Upper lobe of right lung (tissue), 1 donor: Measurements from ENCODE around the gene ACOT6. TPM values are rescaled to one million over a fixed set of nuclear protein-coding genes. Genes with fewer than 3 reads are reported as not detected.

Experiments
- ATAC-seq: fragments of 200-7000 bp; cut with Tn5 transposase; one replicate; pipeline ENCODE4 v1.9.1; 2020; ENCODE audit warnings: mild to moderate bottlenecking, moderate library complexity
- DNase-seq: peaks from one replicate; pipeline ENCODE4 v3.0.0-alpha.2; 2020
- H3K27ac ChIP-seq: fragments of 200-600 bp; one replicate; pipeline ENCODE4 v1.8.0; 2022
- H3K27me3 ChIP-seq: fragments of 200-600 bp; one replicate; pipeline ENCODE4 v1.8.0; 2022; ENCODE audit warnings: mild to moderate bottlenecking
- H3K36me3 ChIP-seq: fragments of 200-600 bp; one replicate; pipeline ENCODE4 v1.8.0; 2022
- H3K4me1 ChIP-seq: fragments of 200-600 bp; one replicate; pipeline ENCODE4 v1.8.0; 2022
- H3K4me3 ChIP-seq: fragments of 200-600 bp; one replicate; pipeline ENCODE4 v1.8.0; 2022; ENCODE audit warnings: mild to moderate bottlenecking
- H3K9me3 ChIP-seq: fragments of 200-600 bp; one replicate; pipeline ENCODE4 v1.8.0; 2022
- CTCF ChIP-seq: fragments of 200-600 bp; IDR thresholded peaks from one replicate; pipeline ENCODE4 v1.8.0; 2022; ENCODE audit warnings: antibody characterized with exemption
- intact Hi-C: fragments of 100-400 bp; cut with DNase I; formaldehyde crosslinking; loops from one replicate; pipeline ENCODE4 v1.11.0; 2022
- total RNA-seq: library from RNA; stranded (reverse); fragmentation: NEBNext Ultra II Directional; extraction: Animal tissue kit (Norgen Biotek cat#: 25700); gene quantifications from one replicate; pipeline ENCODE4 v1.2.1, GENCODE V29; 2021
- donor health status: DM: no; HTN: yes; CAD: no; lungs with severe emphysema.

Gene ACOT6
- total RNA-seq, 1 donor from 2014 or later, result not detected

GRCh38 chr14:73616831-73617230 is 4.5 kb downstream of the ACOT6 start:
- no peaks in the 10 kb centered on the region for H3K27me3 ChIP-seq
- no peak for DNase-seq
- H3K27ac ChIP-seq, result no peak overlapping the region
- no peak overlapping the region for H3K4me3 ChIP-seq
- no peak for TF ChIP-seq CTCF
- ATAC-seq, result no peak
- no peaks in the 10 kb centered on the region for H3K36me3 ChIP-seq
- intact Hi-C loops, result no loop called here
- no peaks in the 10 kb centered on the region for H3K9me3 ChIP-seq
- H3K4me1 ChIP-seq, result no peaks in the 10 kb centered on the region

- no peaks in the 10 kb centered on the region for H3K36me3 ChIP-seq
- ATAC-seq (no peak), DNase-seq (no peak)
- no peak overlapping the region for H3K27ac ChIP-seq
- intact Hi-C loops, result no loop called here
- H3K27me3 ChIP-seq, result no peaks in the 10 kb centered on the region
- H3K4me1 ChIP-seq, result no peaks in the 10 kb centered on the region
- no peaks in the 10 kb centered on the region for H3K9me3 ChIP-seq
- no peak overlapping the region for H3K4me3 ChIP-seq
- no peak for TF ChIP-seq CTCF
These were observed 7.2 kb downstream of the ACOT6 start for GRCh38 chr14:73619524-73619923.

GRCh38 chr14:73620268-73620667 is 8.0 kb downstream of the ACOT6 start:
- no peak for TF ChIP-seq CTCF
- no peaks in the 10 kb centered on the region for H3K27me3 ChIP-seq
- no peaks in the 10 kb centered on the region for H3K9me3 ChIP-seq
- H3K4me3 ChIP-seq, result no peak overlapping the region
- no peak overlapping the region for H3K27ac ChIP-seq
- DNase-seq (no peak), ATAC-seq (peak; percentile 76)
- no peaks in the 10 kb centered on the region for H3K4me1 ChIP-seq
- intact Hi-C loops, result no loop called here
- no peaks in the 10 kb centered on the region for H3K36me3 ChIP-seq

GRCh38 chr14:73623504-73624054 is 11.3 kb downstream of the ACOT6 start:
- DNase-seq (no peak), ATAC-seq (peak; percentile 58)
- H3K27ac ChIP-seq, result no peak overlapping the region
- H3K4me1 ChIP-seq, result no peaks in the 10 kb centered on the region
- intact Hi-C loops, result no loop called here
- TF ChIP-seq CTCF, result no peak
- H3K27me3 ChIP-seq, result no peaks in the 10 kb centered on the region
- no peaks in the 10 kb centered on the region for H3K36me3 ChIP-seq
- H3K4me3 ChIP-seq, result no peak overlapping the region
- no peaks in the 10 kb centered on the region for H3K9me3 ChIP-seq

GRCh38 chr14:73625706-73626105 is 13.4 kb downstream of the ACOT6 start:
- Histone ChIP-seq H3K27ac (no peak overlapping the region), H3K9me3 (no peaks in the 10 kb centered on the region), H3K36me3 (no peaks in the 10 kb centered on the region), H3K4me1 (no peaks in the 10 kb centered on the region), H3K27me3 (no peaks in the 10 kb centered on the region), H3K4me3 (no peak overlapping the region)
- intact Hi-C loops, result no loop called here
- no peak for DNase-seq
- TF ChIP-seq CTCF, result no peak
- ATAC-seq, result no peak

GRCh38 chr14:73627151-73627558 is 14.8 kb downstream of the ACOT6 start:
- no peaks in the 10 kb centered on the region for H3K9me3 ChIP-seq
- no peaks in the 10 kb centered on the region for H3K36me3 ChIP-seq
- intact Hi-C loops, result no loop called here

More at GRCh38 chr14:73627151-73627558, 14.8 kb downstream of the ACOT6 start:
- ATAC-seq (peak; percentile 77), DNase-seq (no peak)
- Histone ChIP-seq H3K4me1 (no peaks in the 10 kb centered on the region), H3K27ac (no peak overlapping the region), H3K27me3 (no peaks in the 10 kb centered on the region), H3K4me3 (no peak overlapping the region)
- no peak for TF ChIP-seq CTCF
